Endodermal cell (in vitro differentiated cells): ENCODE data around the gene RTF2. TPM values are rescaled to one million over a fixed set of nuclear protein-coding genes. Genes with fewer than 3 reads are reported as not detected.

Experiments used
- DNase-seq: peaks from one replicate; pipeline ENCODE4 v3.0.0-alpha.2; 2017
- H3K27ac ChIP-seq: 2 replicates; pipeline ENCODE4 v1.5.1; 2013; ENCODE audit warnings: mild to moderate bottlenecking, low read depth, low read length, moderate library complexity
- H3K27me3 ChIP-seq: 2 replicates; pipeline ENCODE4 v1.6.1; 2013; ENCODE audit warnings: mild to moderate bottlenecking, low read length, moderate library complexity; ENCODE audit not compliant: insufficient read depth, control insufficient read depth, poor library complexity, severe bottlenecking
- H3K36me3 ChIP-seq: 2 replicates; pipeline ENCODE4 v1.7.0; 2013; ENCODE audit warnings: mild to moderate bottlenecking, low read length, moderate library complexity; ENCODE audit not compliant: control insufficient read depth, insufficient read depth
- H3K4me1 ChIP-seq: one replicate; pipeline ENCODE4 v1.7.0; 2013; ENCODE audit warnings: low read length; ENCODE audit not compliant: control insufficient read depth, insufficient read depth
- H3K4me3 ChIP-seq: 2 replicates; pipeline ENCODE4 v1.5.1; 2013; ENCODE audit warnings: mild to moderate bottlenecking, low read length, moderate library complexity
- H3K9ac ChIP-seq: 2 replicates; pipeline ENCODE4 v1.6.1; 2013; ENCODE audit warnings: mild to moderate bottlenecking, low read length, moderate library complexity; ENCODE audit not compliant: poor library complexity, severe bottlenecking; ENCODE audit errors: extremely low read depth
- H3K9me3 ChIP-seq: 2 replicates; pipeline ENCODE4 v1.6.1; 2013; ENCODE audit warnings: mild to moderate bottlenecking, low read length, moderate library complexity; ENCODE audit not compliant: control insufficient read depth
- H3K27ac Mint-ChIP-seq: 2 replicates; pipeline ENCODE4 v1.8.0; 2020; ENCODE audit warnings: mixed read lengths
- H3K27me3 Mint-ChIP-seq: 2 replicates; pipeline ENCODE4 v1.8.0; 2021; ENCODE audit warnings: mild to moderate bottlenecking, mixed read lengths; ENCODE audit not compliant: insufficient read depth
- H3K36me3 Mint-ChIP-seq: 2 replicates; pipeline ENCODE4 v1.8.0; 2020; ENCODE audit warnings: low read depth, mixed read lengths
- H3K4me1 Mint-ChIP-seq: 2 replicates; pipeline ENCODE4 v1.8.0; 2020; ENCODE audit warnings: mixed read lengths
- H3K4me3 Mint-ChIP-seq: 2 replicates; pipeline ENCODE4 v1.8.0; 2020; ENCODE audit warnings: mild to moderate bottlenecking, moderate library complexity, mixed read lengths
- H3K9me3 Mint-ChIP-seq: 2 replicates; pipeline ENCODE4 v1.8.0; 2020; ENCODE audit warnings: mild to moderate bottlenecking, mixed read lengths
- WGBS, 2 experiments: methylation state at CpG; one replicate each; pipeline versions ENCODE4 v1.1.5 to v1.1.7; 2013; ENCODE audit warnings: missing lambda C conversion rate in 2 of 2, mixed read lengths in 1 of 2; ENCODE audit not compliant: insufficient coverage in 1 of 2, insufficient read length in 1 of 2; 5-methylcytosine and 5-hydroxymethylcytosine counted together
- total RNA-seq, 2 donors: library from RNA; stranded (reverse); fragmentation: NEBNext Ultra II Directional in 1 of 2; extraction: Animal tissue kit (Norgen Biotek cat#: 25700) in 1 of 2; gene quantifications; 2 replicates in 1 of 2; 3 replicates in 1 of 2; pipeline ENCODE4 v1.2.1, GENCODE V29; 2021
- TF ChIP-seq, protein P1 (sequence below): fragments of 200-600 bp; sonication (generic); conservative IDR thresholded peaks from 2 replicates; pipeline ENCODE4 v1.5.0; 2021; ENCODE audit warnings: antibody characterized with exemption, mild to moderate bottlenecking

RTF2 gene
- total RNA-seq, 2 donors from 2014 or later: 63.0 to 65.1 TPM

DNA sequence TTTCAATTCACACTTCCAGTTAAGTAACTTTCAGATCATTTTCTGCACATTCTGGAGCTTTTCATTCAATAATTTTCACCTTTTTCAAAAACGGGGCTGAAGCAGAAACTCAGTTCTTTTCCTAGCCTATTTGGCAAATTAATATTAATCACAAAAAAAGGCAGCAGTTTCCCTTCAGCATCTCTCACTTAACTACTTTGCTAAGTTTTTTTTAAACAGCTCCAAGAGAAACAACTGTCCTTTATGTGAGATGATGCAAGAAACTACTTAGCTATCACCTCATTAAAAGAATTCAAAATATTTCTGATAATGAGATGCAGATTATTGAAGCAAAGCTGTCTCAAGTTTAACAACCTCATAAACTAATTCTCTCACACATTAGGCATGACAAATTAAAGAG, 44.5 kb upstream of the RTF2 start:
- Mint-ChIP-seq H3K9me3 (no peaks in the 10 kb centered on the region), H3K36me3 (no peaks in the 10 kb centered on the region), H3K27me3 (peaks cover 47% of the 10 kb centered on the region), H3K4me3 (no peak overlapping the region), H3K4me1 (no peaks in the 10 kb centered on the region), H3K27ac (no peak overlapping the region)
- Histone ChIP-seq H3K9ac (no peak overlapping the region), H3K9me3 (no peaks in the 10 kb centered on the region), H3K27ac (no peak overlapping the region), H3K27me3 (no peaks in the 10 kb centered on the region), H3K4me3 (no peak overlapping the region), H3K4me1 (no peaks in the 10 kb centered on the region), H3K36me3 (no peaks in the 10 kb centered on the region)
- TF ChIP-seq, protein P1, sequence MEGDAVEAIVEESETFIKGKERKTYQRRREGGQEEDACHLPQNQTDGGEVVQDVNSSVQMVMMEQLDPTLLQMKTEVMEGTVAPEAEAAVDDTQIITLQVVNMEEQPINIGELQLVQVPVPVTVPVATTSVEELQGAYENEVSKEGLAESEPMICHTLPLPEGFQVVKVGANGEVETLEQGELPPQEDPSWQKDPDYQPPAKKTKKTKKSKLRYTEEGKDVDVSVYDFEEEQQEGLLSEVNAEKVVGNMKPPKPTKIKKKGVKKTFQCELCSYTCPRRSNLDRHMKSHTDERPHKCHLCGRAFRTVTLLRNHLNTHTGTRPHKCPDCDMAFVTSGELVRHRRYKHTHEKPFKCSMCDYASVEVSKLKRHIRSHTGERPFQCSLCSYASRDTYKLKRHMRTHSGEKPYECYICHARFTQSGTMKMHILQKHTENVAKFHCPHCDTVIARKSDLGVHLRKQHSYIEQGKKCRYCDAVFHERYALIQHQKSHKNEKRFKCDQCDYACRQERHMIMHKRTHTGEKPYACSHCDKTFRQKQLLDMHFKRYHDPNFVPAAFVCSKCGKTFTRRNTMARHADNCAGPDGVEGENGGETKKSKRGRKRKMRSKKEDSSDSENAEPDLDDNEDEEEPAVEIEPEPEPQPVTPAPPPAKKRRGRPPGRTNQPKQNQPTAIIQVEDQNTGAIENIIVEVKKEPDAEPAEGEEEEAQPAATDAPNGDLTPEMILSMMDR: no peak
- no peak for DNase-seq
- 69 to 76% methylated on average over 1 of the region's 1 CpG for WGBS, 2 experiments

DNA sequence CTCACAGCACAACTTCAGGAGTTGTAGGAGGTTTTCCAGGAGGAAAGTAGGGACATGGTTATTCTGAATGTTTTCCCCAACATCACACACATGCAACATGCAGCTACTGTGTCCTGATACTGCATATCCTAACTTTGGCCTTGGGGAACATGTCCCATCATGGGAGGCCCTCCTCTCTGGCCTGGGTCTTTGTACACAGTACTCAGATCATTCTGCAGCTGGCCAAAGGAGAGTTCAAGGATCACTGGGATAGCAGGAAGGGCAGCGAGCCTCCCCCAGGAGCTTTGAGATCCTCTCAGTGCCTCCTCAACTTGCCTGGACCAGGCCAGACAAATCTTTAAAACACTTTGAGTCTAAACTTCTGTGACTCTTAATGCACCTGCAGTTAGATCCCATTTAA, 43.5 kb upstream of the RTF2 start:
- Histone ChIP-seq H3K27me3 (no peaks in the 10 kb centered on the region), H3K36me3 (no peaks in the 10 kb centered on the region), H3K27ac (no peak overlapping the region), H3K9me3 (no peaks in the 10 kb centered on the region), H3K9ac (no peak overlapping the region), H3K4me3 (no peak overlapping the region), H3K4me1 (peaks cover 4% of the 10 kb centered on the region)
- Mint-ChIP-seq H3K4me3 (no peak overlapping the region), H3K36me3 (no peaks in the 10 kb centered on the region), H3K9me3 (no peaks in the 10 kb centered on the region), H3K27ac (no peak overlapping the region), H3K27me3 (peaks cover 50% of the 10 kb centered on the region), H3K4me1 (peaks cover 8% of the 10 kb centered on the region)
- 83 to 100% methylated on average over 1 of the region's 1 CpG for WGBS, 2 experiments
- TF ChIP-seq, protein P1: no peak
- DNase-seq: no peak

DNA sequence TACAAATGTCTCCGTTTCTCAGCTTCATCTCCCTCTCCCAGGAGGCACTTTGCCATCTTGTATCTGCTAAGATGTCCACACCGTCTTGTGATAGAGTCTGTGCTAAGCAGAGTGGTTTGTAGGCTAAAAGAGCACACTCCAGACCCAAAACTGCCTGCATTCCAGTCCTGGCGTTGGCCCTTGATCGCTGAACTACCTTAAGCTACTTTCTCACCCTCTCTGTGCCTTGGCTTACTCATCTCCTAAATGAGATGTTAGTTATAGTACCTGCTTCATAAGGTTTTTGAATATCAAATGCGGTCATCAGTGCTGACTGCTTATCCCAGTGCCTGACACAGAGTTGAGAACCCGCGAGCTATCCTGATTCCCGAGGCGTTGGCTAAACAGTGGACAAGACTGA, 42.4 kb upstream of the RTF2 start:
- H3K27ac Mint-ChIP-seq: no peak overlapping the region
- H3K27me3 Mint-ChIP-seq: peaks cover 56% of the 10 kb centered on the region
- no peak overlapping the region for H3K4me3 Mint-ChIP-seq
- DNase-seq: no peak
- H3K27me3 ChIP-seq: no peaks in the 10 kb centered on the region
- no peaks in the 10 kb centered on the region for H3K36me3 ChIP-seq
- H3K4me1 Mint-ChIP-seq: peaks cover 8% of the 10 kb centered on the region
- TF ChIP-seq, protein P1: no peak
- no peaks in the 10 kb centered on the region for H3K9me3 ChIP-seq
- no peaks in the 10 kb centered on the region for H3K36me3 Mint-ChIP-seq
- no peak overlapping the region for H3K27ac ChIP-seq
- WGBS, 2 experiments: 92 to 97% methylated on average over 7 to 9 of the region's 9 CpGs
- H3K4me3 ChIP-seq: no peak overlapping the region
- no peaks in the 10 kb centered on the region for H3K9me3 Mint-ChIP-seq
- no peak overlapping the region for H3K9ac ChIP-seq
- peaks cover 5% of the 10 kb centered on the region for H3K4me1 ChIP-seq
